HG02571 (cell line): ENCODE data around the gene CD4.

ENCODE experiments used
- ATAC-seq: cut with Tn5 transposase; IDR thresholded peaks from one replicate; pipeline ENCODE4 v1.9.1; 2021; ENCODE audit warnings: mild to moderate bottlenecking, moderate library complexity; ENCODE audit not compliant: unreplicated experiment

The CD4 gene

DNA sequence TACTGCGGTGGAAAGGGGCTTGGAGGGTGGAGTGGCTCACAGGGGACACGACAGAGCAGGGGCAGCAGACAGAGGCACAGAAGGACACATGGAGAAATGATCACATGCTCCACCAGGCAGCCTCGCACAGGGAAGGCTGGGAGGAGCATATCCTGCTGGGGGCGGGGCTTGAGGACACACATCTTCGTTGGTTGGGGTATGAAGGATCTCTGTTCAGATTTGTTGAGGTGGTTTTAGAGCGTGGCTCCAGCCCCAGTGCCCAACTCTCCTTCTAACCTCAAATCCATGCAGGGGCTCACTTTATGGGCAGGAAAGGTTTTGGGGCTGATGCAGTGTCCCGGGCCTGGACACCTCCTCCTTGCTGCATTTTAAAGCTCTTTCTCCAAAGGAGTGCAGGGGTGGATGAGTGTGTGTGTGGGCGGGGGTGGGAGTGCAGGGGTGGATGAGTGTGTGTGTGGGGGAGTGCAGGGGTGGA, 38.1 kb downstream of the CD4 start:
- ATAC-seq: no peak

DNA sequence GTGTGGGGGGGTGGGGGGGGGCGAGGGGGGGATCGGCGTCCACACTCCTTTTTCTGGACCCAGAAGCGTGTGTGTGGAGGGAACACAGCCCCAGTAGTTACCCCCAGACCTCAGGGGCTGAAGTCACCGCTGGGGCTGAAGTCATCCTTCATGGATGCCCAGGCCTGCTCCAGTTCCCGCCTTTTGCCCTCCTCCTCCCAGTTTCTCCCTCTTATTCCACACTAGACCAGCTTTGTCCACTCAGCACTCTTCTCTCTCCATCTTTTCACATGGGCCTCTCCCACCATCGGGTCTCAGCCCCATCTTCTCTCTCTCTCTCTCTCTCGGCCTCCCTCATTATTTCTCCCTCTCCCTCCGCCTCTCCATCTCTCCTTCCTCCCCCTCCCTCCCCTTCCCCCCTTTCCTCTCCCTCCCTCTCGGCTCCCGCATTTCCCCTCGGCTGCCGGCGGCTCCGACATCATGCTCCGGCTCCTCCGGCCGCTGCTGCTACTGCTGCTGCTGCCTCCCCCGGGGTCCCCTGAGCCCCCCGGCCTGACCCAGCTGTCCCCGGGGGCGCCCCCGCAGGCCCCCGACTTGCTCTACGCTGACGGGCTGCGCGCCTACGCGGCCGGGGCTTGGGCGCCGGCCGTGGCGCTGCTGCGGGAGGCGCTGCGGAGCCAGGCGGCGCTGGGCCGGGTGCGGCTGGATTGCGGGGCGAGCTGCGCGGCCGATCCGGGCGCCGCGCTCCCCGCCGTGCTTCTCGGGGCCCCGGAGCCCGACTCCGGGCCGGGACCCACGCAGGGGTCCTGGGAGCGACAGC, 38.9 kb downstream of the CD4 start, which contains the start of gene P3H3:
Gene P3H3, plus strand, starts transcription at position 426 of the 799 bp plus-strand sequence. Its CDS starts 34 bp downstream, at position 460.
- no peak for ATAC-seq

DNA sequence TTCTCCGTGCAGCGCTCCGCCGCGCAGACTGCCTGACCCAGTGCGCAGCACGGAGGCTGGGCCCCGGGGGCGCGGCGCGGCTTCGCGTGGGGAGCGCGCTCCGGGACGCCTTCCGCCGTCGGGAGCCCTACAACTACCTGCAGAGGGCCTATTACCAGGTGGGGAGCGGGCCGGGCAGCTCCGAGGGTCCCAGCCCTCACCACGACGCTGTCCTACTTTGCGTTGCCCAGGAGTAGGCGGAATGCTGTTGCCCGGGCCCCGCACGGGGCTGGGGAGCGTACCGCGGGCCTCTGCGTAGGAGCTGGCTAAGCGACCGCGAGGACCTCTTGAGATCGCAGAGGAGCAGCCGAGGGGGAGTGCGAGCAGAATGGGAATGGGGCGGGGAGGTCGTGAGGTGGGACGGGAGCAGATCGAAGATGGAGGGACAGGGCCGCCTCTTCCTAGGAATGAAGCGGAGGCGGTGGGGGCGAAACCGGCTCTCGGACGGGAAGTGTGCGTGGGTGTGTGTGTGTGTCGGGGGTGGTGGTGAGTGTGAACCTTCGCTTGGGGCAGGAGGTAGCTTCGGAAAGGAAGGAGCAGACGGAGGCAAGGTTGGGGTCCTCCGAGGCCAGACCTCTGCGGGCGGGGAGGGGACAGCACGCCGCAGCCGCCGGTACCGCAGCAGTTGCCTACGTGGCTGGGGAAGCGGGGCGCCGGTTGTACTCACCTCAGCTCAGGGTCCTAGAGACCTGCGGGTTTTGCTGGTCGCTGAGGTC, 39.6 kb downstream of the CD4 start:
- ATAC-seq: no peak

DNA sequence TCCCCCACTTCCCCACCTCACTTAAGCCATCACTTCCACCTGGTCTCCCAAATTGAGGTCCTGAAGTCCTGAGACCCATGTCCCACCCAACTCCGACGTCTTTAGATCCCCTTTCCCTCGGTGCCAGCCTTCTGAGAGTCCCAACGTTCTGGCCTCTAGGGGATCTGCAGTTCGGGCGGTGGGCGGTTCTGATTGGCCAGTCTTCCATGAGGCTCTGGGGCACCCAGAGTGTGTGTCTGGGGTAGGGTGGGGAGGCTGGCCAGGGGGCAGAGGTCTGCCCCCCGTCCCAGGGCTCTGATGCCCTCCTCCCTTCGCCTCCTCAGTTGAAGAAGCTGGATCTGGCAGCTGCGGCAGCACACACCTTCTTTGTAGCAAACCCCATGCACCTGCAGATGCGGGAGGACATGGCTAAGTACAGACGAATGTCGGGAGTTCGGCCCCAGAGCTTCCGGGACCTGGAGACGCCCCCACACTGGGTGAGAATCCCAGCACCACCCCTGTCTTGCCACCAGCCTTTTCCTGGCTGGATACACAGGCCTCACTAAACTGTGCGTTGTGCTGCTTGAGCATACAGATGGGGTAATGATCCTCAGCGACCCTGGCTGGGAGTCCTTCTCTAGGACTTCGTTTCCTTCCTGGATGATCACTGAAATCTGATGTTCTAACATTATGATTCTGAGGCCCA, 40.4 kb downstream of the CD4 start:
- ATAC-seq: no peak

DNA sequence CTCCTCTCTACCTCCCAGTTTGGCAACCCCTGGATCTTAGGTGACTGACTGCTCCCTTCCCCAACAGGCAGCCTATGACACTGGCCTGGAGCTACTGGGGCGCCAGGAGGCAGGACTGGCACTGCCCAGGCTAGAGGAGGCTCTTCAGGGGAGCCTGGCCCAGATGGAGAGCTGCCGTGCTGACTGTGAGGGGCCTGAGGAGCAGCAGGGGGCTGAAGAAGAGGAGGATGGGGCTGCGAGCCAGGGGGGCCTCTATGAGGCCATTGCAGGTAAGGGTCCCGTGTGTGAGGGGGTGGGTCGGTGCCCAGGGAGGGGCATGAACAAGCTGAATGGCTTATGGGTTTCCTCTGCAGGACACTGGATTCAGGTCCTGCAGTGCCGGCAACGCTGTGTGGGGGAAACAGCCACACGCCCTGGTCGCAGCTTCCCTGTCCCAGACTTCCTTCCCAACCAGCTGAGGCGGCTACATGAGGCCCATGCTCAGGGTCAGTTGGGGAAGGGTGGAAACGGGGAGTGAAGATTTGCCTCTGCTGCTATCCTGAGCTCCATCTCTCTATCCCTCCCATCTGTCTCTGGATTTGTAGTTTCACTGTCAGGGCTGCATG, 41.1 kb downstream of the CD4 start:
- no peak for ATAC-seq

DNA sequence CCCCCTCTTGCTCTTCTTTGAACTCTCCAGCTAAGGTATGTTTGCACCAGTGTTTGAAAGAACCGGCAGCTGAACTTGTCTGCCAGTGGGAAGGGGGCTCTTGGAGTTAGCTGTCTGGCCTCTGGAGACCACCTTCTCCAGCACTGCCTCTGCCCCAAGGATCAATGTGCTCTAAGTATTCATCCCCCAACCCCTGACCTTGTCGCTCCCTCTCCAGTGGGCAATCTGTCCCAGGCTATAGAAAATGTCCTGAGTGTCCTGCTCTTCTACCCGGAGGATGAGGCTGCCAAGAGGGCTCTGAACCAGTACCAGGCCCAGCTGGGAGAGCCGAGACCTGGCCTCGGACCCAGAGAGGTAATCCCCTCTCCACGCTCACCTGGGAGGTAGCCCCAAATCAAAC, 41.7 kb downstream of the CD4 start:
- ATAC-seq: no peak

DNA sequence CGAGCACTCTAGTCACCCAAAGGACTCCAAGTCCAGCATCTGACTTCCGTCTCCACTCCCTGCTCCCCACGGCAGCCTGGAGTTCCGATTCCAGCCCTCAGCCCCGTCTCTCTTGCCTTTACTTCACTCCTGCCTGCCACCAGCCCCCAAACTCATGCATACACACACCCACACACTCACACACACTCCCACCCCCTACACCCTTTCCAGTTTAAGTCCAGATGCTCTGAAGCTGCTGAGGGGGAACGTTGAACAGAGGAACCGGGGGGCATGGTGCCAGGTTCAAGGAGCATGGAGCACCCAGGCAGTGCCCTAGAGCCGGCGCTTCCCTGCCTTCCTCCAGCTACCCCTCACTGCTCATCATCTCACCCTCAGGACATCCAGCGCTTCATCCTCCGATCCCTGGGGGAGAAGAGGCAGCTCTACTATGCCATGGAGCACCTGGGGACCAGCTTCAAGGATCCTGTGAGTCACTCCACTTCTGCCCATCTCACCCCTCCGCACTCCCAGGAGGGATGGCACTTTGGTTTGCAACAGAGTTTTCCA, 42.2 kb downstream of the CD4 start:
- no peak for ATAC-seq

DNA sequence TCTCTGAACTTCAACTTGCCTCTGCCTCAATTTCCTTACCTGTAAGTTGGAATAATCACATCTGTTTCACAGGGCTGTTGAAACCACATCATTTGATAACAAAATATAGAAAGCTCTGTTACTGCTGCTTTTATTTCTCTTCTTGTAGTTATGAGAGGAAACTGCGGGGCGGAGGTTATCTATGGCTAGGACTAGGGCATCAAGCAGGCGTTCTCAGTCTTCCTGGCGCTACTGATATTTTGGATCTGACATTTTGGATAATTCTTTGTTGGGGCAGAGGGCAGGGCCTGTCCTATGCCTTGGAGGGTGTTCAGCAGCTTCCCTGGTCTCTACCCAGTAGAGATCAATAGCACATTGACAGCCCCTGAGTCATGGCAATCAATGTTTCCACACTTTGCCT, 42.8 kb downstream of the CD4 start:
- ATAC-seq: no peak

DNA sequence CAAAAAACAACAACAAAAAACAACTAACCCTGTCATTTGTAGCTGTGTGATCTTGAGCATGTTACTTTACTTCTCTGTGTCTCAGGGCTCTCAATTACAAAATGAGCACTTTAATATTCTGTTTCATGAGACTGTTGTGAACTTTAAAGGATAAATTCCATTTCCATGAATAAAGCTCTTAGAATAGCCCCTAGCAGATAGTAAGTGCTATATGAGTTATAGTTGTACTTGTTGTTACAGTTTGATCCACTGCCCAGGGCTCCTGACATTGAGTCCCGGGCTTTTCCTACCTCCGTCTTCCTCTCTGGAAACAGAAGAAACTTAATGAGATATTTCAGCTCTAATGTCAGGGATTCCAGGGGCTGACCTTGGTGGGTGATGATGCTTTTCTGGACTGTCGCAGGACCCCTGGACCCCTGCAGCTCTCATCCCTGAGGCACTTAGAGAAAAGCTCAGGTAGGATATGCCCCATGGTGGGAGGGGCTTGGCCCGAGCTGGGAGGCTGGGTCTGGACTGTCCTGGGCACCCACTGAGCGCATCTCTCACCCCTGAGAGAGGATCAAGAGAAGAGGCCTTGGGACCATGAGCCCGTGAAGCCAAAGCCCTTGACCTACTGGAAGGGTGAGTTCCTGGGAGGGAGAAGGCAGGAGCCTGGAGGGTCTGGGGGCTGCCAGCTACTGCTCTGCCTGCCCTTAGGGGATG, 44.0 kb downstream of the CD4 start:
- ATAC-seq: no peak

DNA sequence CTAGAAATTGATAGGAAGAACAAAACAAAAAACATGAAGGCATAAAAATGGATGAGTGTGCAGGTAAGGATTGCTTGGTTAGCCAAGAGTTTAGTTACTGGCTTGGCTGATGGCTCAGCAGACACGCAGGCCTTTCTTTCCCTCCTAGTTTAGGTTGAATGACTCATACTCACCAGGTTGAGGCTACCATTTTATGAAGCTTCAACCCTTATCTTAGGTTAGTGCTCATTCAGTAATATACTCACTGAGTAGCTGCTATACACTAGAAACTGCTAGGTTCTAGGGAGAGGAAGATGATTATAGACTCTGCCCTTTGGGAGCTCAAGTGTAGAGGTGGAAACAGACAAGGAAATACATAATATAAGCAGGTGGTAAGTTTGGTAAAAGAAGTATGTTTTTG, 44.9 kb downstream of the CD4 start:
- ATAC-seq: no peak

DNA sequence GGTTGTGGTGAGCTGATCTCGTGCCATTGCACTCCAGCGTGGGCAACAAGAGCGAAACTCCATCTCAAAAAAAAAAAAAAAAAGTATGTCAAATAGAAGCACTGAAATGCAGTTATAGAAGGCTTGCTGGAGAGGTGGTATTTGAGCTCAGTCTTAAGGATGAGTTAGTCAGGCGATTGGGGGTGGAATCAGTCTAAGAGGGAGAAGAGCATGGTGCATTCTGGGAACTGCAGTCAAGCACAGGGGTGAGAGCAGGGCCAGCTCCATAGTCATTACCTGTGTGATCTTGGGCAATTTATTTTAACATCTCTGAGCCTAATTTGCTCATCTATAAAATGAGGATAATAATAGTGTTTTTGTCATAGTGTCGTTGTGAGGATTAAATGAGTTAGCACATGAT, 45.5 kb downstream of the CD4 start:
- no peak for ATAC-seq

DNA sequence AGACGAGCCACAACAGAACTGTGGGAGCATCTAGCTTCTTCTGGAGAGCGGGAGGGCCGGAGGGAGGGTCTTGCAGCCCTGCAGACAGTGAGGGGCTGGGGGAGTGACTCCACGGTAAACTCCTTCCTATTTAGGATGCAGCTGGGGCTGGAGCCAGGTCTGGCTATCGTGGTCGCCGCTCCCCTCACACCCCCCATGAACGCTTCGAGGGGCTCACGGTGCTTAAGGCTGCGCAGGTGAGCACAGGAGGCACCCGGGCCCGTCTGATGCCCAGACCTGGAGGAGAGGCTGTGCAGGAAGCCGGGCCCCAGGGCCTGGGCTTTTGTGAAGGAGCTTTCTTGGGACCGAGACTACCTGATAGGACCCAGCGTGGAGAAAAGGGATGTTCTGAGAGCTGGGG, 47.5 kb downstream of the CD4 start:
- no peak for ATAC-seq

DNA sequence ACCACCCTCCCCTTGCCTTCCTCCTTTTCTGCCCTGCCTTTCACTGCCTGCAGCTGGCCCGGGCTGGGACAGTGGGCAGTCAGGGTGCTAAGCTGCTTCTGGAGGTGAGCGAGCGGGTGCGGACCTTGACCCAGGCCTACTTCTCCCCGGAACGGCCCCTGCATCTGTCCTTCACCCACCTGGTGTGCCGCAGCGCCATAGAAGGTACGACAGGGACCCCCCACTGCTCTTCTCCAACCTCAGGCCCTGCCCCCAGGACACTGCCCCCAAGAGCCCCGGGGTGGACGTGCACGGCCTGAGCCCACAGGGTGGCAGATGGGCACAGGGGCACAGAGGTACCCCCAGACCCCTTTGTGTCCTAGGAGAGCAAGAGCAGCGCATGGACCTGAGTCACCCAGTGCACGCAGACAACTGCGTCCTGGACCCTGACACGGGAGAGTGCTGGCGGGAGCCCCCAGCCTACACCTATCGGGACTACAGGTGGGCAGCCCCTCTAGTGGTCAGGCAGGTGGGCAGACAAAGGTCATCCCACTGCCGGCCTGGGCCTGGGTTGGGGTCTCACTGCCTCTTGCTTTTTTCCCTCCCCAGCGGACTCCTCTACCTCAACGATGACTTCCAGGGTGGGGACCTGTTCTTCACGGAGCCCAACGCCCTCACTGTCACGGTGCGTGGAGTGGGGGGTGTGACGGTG, 48.2 kb downstream of the CD4 start:
- no peak for ATAC-seq

DNA sequence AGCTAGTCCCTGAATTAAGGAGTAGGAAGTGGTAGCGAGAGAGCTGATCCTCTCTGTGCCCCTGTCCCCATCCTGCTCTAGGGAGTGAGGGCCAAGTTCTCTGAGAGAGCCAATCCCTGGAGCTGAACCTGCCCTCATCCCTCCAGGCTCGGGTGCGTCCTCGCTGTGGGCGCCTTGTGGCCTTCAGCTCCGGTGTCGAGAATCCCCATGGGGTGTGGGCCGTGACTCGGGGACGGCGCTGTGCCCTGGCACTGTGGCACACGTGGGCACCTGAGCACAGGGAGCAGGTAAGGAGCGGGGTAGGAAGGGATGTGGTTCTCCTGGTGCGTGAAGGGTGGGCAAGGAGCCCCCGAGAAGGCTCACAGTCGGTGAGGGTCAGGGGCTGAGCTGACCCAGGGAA, 49.5 kb downstream of the CD4 start:
- ATAC-seq: no peak

DNA sequence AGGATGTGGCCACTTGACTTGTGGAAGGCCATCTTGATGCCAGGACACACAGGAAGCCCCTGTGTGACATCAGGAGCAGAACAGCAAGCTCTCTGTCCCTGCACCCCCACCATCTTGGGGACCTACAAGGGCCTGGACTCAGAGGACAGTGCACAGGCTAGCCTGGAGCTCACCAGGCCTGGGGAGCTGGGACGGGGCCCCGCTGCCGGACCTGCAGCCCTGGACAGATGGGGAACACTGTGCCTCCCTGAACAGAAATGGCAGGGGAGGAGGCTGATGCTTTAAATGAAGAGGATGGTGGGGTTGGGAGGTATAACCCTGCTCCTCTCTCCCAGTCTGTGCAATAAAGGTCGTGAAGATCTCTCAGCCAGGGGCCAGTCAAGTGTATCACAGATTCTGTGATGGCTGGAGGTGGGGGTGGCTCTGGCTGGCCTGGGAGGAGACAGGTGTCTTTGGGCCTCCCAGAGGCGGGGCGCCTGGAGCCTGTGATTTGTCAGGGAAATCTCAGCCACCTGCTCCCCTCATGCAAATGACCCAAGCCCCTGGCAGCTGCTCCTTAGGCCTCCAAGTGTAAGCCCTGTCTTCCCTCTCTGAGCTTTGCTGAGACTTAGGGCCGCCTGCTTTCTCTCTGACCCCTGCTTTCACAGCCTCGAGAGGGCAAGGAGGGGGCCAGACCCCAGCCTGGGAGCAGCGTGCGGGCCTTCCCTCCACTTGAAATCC, 50.3 kb downstream of the CD4 start:
- ATAC-seq: peak; percentile 79

DNA sequence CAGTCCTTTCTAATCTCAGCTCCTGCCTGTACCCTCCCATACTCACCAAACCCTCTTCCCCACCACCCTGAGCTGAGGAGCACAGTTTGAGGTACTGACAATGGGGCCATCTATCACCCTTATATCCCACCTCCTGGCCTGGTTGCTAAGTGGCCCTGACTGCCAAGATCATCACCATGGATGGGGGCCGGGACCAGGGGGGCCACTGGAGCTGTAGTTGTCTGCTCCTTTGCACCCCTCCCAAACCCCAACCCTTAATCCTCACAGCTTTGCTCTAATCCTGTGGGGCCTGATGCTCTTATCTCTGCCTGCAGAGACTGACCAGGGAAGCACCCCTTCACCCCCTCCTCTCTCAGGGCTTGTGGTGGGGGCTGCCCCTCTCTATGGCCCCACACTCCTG, 51.0 kb downstream of the CD4 start:
- ATAC-seq: peak; percentile 16

DNA sequence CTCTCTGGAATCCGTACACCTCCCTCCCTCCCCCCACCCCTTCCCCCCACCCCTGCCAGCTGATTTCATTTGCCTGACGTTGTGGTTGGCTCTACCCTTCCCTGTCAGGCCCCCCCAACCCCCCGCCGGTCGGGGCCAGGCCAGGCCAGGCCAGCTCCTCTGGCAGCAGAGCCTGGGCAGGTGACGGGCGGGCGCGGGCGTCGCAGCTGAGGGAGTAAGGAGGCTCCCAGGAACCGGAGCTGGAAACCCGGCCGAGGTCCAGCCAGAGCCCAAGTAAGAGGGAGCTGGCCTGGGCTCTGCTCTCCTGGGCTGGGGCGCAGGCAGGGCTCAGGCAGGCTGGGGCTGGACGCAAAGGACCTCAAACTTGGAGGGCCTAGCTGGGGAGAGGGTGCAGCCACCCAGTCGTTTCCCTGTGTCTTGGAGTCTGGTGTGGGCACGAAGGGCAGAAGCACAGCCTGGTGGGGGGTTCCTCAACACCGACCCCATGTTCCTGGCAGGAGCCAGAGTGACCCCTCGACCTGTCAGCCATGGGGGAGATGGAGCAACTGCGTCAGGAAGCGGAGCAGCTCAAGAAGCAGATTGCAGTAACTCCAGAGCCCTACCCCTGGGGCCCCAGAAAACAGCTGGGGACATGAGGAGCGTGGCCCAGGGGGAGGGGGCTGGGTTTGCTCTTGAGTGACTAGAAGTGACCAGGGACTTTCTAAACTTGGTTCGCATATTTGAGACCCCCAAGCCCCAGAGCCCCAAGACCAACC, 51.6 kb downstream of the CD4 start, which contains the start of gene GNB3:
Gene GNB3, plus strand, starts transcription at position 165 of the 755 bp plus-strand sequence. Its CDS starts 363 bp downstream, at position 528.
- ATAC-seq: no peak

DNA sequence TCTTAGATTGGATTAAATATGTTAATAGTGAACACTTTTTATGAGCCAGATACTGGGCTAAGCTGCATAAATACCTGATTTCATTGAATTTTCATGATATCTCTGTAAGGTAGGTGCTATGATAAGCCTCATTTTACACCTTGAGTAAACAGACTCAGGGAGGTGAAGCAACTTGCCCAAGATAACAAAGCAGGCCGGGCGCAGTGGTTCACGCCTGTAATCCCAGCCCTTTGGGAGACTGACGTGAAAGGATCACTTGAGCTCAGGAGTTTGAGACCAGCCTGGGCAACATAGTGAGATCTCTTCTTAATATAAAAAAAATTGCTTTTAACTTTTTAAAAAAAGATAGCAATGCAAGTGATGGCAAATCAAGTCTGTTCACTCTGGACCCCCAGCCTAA, 52.7 kb downstream of the CD4 start:
- ATAC-seq: no peak
